NT2/D1 (cell line): ENCODE data around the gene BTBD1.

Experiments
- YY1 ChIP-seq: IDR thresholded peaks from 2 replicates; pipeline ENCODE4 v1.6.1; 2011; ENCODE audit not compliant: insufficient read length, insufficient read depth
- ZNF274 ChIP-seq: IDR thresholded peaks from 2 replicates; pipeline ENCODE4 v1.6.1; 2011; ENCODE audit warnings: mild to moderate bottlenecking, low read depth, low read length

- TF ChIP-seq YY1 (no peak), ZNF274 (no peak)
These were observed 548 bp upstream of the BTBD1 start for GRCh38 chr15:83067638-83067962.
